Renal cortex interstitium (tissue), 11 donors: ENCODE measurements around the gene APC2. TPM values are rescaled to one million over a fixed set of nuclear protein-coding genes. Genes with fewer than 3 reads are reported as not detected.

ENCODE experiments used
- DNase-seq, 11 donors: peaks; one replicate each; pipeline ENCODE4 v3.0.0-alpha.2; 2013; ENCODE audit warnings: low read depth in 9 of 11, low spot score in 4 of 11; ENCODE audit errors: extremely low read depth in 1 of 11
- polyA plus RNA-seq, 3 donors: library from polyadenylated mRNA; unstranded; fragments of 120-200 nt; gene quantifications; one replicate each; pipeline ENCODE4 v1.2.1, GENCODE V29; 2013; ENCODE audit not compliant: insufficient read length in 3 of 3

The APC2 gene
- polyA plus RNA-seq, 3 donors: 1.2 to 1.9 (median 1.5) TPM

DNA sequence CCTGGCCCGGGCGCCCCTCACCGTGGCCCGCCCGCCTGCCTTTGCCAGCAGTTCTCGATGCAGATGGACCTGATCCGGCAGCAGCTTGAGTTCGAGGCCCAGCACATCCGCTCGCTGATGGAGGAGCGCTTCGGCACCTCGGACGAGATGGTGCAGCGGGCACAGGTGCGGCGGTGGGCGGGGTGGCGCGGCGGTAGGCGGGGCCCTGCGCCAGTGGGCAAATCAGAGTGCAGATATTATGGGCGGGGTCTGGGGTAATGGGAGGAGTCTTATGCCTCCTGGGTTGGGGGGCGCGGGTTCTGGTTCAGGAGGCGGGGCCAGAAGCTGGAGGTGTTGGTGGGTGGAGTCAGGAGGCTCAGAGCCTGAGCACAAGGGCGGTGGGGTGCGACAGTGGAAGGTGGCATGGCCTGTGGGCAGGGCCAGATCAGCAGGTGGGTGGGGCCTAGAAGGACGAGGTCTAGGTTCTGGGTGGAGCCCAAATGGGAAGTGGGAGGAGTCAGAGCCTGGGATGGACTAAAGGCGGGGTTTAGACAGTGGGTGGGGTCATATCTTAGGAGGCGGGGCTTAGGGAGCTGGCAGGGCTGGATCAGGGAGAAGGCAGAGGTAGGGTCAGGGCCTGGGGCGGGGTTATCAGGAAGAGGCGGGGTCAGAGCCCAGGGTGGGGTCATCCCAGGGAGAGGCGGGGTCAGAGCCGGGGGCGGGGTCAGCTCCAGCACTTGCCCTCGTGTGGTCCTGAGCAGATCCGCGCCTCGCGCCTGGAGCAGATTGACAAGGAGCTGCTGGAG, 5.6 kb downstream of the APC2 start:
- no peak for DNase-seq

DNA sequence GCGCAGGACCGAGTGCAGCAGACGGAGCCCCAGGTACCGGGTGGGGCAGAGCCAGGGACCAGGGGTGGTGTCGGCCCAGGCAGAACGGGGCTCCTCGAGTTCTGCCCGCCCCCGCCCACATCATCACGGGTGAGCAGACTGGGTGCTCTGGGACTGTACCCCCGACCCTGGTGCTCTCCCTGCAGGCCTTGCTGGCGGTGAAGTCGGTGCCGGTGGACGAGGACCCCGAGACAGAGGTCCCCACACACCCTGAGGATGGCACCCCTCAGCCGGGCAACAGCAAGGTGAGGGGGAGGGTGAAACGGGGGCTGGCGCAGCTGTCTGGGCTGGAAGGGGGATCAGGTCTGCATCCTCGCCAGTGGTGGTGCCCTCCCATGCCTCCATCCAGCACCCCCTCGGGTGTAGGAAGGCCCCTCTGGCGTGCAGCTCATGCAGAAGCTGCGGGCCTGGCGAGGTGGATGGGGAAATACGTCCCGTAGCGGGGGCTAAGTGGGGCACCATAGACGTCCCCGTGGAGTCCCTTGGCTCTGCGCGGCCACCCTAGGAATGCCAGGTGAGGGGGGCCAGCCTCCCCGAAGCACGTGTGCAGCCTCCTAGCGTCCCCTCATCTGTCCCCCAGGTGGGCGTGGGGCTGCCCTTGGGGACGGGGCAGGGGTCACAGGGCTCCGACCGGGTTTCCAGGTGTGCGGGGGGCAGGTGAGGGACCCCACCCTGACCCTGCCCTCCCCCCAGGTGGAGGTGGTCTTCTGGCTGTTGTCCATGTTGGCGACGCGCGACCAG, 6.4 kb downstream of the APC2 start:
- DNase-seq: no peak

DNA sequence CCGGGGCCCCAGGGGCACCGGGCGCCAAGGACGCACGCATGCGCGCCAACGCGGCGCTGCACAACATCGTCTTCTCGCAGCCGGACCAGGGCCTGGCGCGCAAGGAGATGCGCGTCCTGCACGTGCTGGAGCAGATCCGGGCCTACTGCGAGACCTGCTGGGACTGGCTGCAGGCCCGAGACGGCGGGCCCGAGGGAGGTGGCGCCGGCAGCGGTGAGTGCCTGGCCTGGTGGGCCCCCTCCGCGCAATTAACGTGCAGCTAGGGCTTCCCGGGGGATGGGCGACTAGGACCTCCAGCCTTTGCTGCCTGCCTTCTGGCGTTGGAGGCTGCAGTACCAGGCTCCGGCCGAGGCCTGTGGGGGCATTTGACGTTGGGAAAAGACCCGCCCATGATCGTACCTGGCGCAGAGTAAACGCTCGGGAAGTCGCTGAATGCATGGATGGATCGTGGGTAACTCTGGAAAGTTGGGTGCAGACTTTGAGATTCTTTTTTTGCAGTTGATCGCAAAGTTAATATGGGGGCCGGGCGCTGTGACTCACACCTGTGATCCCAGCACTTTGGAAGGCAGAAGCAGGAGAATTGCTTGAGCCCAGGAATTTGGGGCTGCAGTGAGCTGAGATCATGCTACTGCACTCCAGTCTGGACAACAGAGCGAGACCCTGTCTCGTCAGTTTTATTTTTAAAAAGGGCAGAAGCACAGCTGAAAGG, 7.3 kb downstream of the APC2 start:
- DNase-seq: no peak

DNA sequence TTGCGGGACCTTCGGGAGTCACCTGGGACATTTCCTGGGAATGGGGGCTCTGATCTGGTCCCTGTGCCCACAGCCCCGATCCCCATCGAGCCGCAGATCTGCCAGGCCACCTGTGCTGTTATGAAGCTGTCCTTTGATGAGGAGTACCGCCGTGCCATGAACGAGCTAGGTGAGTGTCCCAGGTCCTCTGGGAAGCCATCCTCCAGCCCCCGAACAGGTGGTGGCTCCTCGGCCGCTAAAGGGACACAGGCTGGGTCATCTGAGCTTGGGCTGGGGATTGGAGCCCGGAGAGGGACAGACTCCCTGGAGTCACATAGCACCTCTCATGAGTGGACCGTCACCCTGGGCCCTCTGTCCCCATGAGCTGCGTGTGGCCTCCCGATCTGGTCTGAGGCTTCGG, 8.0 kb downstream of the APC2 start:
- no peak for DNase-seq

DNA sequence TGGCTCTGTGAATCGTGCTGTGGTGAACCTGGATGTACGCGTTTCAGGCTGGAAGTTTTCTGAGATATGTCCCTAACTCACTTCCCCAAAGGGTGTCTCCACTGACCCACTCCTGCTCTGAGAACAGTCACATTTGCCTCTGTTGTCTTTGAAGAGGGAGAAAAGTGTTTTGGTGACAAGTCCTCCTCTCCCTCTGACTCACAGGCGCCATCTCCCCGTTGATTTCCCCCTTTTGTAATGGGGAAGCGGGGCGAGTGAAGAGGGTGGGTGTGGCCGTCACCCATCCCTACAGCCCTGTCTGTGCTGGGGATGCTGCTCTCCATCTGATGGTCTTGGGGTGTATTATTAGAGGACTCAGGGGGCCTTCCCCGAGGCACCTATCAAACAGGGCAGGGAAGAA, 9.6 kb downstream of the APC2 start:
- no peak for DNase-seq

DNA sequence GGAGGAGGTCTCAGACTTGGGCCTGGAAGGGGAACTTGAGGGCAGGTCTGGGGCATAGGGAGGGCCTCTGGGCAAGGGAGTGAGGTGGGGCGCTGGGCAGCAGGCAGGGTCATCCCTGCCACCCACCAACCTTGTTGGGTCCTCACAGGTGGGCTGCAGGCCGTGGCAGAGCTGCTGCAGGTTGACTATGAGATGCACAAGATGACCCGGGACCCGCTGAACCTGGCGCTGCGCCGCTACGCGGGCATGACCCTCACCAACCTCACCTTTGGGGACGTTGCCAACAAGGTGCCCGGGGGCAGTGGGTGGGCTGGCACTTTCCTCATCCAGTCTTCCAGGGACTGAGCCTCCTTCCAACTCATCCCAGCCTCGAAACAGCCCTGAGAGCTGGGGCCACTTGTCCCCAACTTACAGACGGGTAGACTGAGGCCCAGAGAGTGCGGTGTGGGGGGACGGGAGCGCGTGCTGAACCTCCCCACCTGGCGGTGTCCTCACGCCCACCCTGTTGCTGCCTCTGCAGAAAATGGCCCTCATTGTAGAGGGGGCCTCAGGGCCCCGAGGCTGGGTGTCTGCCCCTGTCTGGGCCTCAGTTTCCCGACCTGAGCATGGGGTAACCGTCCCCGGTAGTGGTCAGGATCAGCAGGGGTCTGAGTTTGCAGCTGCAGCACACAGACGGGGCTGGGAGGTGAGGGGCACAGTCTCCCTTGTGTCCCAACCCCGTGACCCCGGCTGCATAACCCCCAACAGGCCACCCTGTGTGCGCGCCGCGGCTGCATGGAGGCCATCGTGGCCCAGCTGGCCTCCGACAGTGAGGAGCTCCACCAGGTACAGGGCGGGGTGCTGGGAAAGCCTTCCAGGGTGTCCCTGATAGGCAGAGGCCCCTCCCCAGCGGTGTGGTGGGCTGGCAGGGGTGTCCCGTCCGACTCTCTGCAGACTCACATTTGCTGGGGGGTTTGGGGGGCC, 10.4 kb downstream of the APC2 start:
- DNase-seq: no peak

DNA sequence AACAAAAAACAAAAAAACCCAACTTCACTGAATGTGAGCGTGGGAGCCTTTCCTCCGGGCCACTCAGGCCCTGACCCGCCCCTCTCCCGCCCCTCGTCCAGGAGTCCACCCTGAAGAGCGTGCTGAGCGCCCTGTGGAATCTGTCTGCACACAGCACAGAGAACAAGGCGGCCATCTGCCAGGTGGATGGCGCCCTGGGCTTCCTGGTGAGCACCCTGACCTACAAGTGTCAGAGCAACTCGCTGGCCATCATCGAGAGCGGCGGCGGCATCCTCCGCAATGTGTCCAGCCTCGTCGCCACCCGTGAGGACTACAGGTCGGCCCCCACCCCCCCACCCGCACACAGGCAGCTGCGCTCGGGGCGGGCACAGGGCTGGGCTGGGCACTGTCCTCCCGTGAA, 11.9 kb downstream of the APC2 start:
- no peak for DNase-seq

DNA sequence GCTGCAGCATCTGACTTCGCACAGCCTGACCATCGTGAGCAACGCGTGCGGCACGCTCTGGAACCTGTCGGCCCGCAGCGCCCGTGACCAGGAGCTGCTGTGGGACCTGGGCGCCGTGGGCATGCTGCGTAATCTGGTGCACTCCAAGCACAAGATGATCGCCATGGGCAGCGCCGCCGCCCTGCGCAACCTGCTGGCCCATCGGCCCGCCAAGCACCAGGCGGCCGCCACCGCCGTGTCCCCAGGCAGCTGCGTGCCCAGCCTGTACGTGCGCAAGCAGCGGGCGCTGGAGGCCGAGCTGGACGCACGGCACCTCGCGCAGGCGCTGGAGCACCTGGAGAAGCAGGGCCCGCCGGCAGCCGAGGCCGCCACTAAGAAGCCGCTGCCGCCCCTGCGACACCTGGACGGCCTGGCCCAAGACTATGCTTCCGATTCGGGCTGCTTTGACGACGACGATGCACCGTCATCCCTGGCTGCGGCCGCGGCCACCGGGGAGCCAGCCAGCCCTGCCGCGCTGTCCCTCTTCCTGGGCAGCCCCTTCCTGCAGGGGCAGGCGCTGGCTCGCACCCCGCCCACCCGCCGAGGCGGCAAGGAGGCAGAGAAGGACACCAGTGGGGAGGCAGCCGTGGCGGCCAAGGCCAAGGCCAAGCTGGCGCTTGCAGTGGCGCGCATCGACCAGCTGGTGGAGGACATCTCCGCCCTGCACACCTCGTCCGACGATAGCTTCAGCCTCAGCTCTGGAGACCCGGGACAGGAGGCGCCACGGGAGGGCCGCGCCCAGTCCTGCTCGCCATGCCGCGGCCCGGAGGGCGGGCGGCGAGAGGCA, 15.5 kb downstream of the APC2 start:
- peak in 1 of 11 donors; percentile 45 for DNase-seq

DNA sequence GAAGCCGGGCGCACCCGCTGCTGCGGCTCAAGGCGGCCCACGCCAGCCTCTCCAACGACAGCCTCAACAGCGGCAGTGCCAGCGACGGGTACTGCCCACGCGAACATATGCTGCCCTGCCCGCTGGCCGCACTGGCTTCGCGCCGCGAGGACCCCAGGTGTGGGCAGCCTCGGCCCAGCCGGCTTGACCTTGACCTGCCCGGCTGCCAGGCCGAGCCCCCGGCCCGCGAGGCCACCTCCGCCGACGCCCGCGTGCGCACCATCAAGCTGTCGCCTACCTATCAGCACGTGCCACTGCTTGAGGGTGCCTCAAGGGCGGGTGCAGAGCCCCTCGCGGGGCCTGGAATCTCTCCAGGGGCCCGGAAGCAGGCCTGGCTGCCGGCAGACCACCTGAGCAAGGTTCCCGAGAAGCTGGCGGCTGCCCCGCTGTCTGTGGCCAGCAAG, 16.1 kb downstream of the APC2 start:
- no peak for DNase-seq

DNA sequence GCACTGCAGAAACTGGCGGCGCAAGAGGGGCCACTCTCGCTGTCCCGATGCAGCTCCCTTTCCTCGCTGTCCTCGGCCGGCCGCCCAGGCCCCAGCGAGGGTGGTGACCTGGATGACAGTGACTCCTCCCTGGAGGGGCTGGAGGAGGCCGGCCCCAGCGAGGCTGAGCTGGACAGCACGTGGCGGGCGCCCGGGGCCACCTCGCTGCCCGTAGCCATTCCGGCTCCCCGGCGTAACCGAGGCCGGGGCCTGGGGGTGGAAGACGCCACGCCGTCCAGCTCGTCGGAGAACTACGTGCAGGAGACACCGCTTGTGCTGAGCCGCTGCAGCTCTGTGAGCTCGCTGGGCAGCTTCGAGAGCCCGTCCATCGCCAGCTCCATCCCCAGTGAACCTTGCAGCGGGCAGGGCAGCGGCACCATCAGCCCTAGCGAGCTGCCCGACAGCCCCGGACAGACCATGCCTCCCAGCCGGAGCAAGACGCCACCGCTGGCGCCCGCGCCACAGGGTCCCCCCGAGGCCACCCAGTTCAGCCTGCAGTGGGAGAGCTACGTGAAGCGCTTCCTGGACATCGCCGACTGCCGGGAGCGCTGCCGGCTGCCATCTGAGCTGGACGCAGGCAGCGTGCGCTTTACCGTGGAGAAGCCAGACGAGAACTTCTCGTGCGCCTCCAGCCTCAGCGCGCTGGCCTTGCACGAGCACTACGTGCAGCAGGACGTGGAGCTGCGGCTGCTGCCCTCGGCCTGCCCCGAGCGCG, 16.7 kb downstream of the APC2 start:
- DNase-seq: no peak

DNA sequence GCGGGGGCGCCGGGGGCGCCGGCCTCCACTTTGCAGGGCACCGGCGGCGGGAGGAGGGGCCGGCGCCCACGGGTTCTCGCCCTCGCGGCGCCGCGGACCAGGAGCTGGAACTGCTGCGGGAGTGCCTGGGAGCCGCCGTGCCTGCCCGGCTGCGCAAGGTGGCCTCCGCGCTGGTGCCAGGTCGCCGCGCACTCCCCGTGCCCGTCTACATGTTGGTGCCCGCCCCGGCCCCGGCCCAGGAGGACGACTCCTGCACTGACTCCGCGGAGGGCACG, 17.2 kb downstream of the APC2 start:
- DNase-seq: no peak

DNA sequence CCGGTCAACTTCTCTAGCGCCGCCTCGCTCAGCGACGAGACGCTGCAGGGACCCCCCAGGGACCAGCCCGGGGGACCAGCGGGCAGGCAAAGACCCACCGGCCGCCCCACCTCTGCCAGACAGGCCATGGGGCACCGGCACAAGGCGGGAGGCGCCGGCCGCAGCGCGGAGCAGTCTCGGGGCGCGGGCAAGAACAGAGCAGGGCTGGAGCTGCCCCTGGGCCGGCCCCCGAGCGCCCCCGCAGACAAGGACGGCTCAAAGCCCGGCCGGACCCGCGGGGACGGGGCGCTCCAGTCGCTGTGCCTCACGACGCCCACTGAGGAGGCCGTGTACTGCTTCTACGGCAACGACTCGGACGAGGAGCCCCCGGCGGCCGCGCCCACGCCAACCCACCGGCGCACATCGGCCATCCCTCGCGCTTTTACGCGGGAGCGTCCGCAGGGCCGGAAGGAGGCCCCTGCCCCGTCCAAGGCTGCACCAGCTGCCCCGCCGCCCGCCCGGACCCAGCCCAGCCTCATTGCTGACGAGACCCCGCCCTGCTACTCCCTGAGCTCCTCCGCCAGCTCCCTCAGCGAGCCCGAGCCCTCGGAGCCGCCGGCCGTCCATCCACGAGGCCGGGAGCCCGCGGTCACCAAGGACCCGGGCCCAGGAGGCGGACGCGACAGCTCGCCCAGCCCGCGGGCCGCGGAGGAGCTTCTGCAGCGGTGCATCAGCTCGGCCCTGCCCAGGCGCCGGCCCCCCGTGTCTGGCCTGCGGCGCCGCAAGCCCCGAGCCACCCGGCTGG, 17.8 kb downstream of the APC2 start:
- no peak for DNase-seq

DNA sequence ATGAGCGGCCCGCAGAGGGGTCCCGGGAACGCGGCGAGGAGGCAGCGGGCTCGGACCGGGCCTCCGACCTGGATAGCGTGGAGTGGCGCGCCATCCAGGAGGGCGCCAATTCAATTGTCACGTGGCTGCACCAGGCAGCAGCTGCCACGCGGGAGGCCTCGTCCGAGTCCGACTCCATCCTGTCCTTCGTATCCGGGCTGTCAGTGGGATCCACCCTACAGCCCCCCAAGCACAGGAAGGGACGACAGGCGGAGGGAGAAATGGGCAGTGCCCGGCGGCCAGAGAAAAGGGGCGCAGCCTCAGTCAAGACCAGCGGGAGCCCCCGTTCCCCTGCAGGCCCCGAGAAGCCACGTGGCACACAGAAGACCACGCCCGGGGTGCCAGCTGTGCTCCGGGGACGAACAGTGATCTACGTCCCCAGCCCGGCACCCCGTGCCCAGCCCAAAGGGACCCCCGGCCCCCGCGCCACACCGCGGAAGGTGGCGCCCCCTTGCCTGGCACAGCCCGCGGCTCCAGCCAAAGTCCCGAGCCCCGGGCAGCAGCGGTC, 18.4 kb downstream of the APC2 start:
- no peak for DNase-seq

DNA sequence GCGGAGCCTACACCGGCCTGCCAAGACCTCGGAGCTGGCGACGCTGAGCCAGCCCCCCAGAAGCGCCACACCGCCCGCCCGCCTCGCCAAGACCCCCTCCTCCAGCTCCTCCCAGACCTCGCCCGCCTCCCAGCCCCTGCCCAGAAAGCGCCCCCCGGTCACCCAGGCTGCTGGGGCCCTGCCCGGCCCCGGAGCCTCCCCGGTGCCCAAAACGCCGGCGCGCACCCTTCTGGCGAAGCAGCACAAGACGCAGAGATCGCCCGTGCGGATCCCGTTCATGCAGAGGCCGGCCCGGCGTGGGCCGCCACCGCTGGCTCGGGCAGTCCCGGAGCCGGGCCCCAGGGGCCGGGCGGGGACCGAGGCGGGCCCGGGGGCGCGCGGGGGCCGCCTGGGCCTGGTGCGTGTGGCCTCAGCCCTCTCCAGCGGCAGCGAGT, 18.9 kb downstream of the APC2 start:
- no peak for DNase-seq

DNA sequence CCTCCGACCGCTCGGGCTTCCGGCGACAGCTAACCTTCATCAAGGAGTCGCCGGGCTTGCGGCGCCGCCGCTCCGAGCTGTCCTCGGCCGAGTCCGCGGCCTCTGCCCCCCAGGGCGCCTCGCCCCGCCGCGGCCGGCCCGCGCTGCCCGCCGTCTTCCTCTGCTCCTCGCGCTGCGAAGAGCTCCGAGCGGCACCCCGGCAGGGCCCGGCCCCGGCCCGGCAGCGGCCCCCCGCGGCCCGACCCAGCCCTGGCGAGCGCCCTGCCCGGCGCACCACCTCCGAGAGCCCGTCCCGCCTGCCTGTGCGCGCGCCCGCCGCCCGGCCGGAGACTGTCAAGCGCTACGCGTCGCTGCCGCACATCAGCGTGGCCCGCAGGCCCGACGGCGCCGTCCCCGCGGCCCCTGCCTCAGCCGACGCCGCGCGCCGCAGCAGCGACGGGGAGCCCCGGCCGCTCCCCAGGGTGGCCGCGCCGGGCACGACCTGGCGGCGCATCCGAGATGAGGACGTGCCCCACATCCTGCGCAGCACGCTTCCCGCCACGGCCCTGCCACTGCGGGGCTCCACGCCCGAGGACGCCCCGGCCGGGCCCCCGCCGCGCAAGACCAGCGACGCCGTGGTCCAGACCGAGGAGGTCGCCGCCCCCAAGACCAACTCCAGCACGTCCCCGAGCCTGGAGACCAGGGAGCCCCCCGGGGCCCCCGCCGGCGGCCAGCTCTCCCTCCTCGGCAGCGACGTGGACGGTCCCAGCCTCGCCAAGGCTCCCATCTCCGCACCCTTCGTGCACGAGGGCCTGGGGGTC, 19.5 kb downstream of the APC2 start:
- DNase-seq: no peak

DNA sequence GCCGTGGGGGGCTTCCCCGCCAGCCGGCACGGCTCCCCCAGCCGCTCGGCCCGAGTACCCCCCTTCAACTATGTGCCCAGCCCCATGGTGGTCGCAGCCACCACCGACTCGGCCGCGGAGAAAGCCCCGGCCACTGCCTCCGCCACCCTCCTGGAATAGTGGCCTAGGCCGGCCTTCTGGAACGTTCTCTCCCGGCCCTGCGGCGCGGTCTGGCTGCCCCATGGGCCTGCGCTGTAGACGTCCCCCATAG, 20.1 kb downstream of the APC2 start:
- DNase-seq: no peak
